Measurements from ENCODE around the gene RAB3IP.
"Not testable (repeated sequence)": the region's sequence is repeated elsewhere in the genome, so short reads cannot be mapped to it uniquely, and the experiment has no call there.

The RAB3IP gene

DNA sequence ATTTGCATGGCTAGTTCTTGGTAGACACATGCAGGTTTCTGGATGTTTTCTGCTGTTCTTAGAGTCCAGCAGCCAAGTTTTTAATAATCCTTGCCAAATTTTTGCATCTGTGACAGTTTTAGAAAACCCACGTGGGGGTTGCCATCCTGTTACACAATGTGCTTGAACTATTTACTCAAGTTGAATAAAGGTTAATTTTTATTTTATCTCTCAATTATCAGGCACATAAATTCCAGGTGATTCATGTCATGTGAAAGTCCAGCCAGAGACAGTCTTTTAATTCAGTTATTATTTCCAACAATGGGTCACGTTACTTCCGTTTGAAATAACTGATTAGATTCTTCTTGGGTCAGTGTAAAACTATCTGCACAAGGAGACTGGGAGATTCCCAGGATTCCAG is 102.1 kb downstream of the RAB3IP start:
- Mint-ChIP-seq H3K27me3 (peaks cover 27% of the 10 kb centered on the region), H3K4me1 (no peaks in the 10 kb centered on the region), H3K4me3 (no peak overlapping the region), H3K27ac (no peak overlapping the region), H3K9me3 (no peaks in the 10 kb centered on the region)
- ATAC-seq = no peak
- no peak for DNase-seq

DNA sequence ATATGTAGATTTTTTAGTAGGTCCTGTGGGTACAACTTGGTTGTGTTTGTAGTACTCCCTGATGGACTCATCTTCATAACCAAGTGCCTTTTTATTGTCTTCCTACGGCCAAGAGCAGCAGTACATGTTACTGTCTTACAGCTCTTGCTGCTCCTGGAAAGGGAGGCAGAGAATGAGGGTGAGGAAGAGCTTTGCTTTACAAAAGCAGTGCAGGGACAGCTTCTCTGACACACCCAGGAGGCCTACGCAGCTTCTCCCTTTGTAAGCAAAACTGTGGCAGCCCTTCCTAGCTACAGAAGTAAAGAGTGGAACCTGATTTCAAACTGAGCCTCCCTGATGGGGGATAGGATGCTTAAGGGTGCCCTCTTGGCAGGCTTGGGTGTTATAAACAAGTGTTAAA is 104.9 kb downstream of the RAB3IP start:
- DNase-seq = no peak
- no peaks in the 10 kb centered on the region for H3K4me1 Mint-ChIP-seq
- H3K27ac Mint-ChIP-seq = no peak overlapping the region
- peaks cover 27% of the 10 kb centered on the region for H3K27me3 Mint-ChIP-seq
- ATAC-seq = no peak
- H3K9me3 Mint-ChIP-seq = no peaks in the 10 kb centered on the region
- H3K4me3 Mint-ChIP-seq = no peak overlapping the region

- no peak overlapping the region for H3K27ac Mint-ChIP-seq
- peaks cover 27% of the 10 kb centered on the region for H3K27me3 Mint-ChIP-seq
- H3K9me3 Mint-ChIP-seq = no peaks in the 10 kb centered on the region
- no peaks in the 10 kb centered on the region for H3K4me1 Mint-ChIP-seq
- ATAC-seq (no peak), DNase-seq (no peak)
- H3K4me3 Mint-ChIP-seq = no peak overlapping the region
Measured at GRCh38 chr12:69844416-69844815, 105.8 kb downstream of the RAB3IP start.

DNA sequence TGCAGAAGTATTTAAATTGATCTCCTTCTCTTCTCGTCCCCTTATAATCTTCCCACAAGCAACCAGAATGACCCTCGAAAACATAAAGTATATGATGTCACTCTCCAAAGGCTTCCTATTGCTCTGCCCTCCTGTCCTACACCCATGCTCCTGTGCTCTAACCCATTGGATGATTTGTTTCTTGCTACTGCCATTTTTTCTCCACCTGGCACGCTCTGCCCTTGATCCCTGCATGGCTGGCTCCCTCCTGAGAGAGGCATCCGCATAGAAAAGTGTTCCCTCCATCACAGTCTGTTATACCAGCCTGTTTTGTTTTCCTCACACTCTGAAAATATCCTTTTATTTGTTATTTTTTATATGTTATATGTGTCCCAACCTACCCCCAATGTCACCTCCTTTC is 106.2 kb downstream of the RAB3IP start:
- Mint-ChIP-seq H3K4me1 (no peaks in the 10 kb centered on the region), H3K9me3 (no peaks in the 10 kb centered on the region), H3K4me3 (no peak overlapping the region), H3K27ac (no peak overlapping the region), H3K27me3 (peaks cover 27% of the 10 kb centered on the region)
- ATAC-seq (no peak), DNase-seq (no peak)

DNA sequence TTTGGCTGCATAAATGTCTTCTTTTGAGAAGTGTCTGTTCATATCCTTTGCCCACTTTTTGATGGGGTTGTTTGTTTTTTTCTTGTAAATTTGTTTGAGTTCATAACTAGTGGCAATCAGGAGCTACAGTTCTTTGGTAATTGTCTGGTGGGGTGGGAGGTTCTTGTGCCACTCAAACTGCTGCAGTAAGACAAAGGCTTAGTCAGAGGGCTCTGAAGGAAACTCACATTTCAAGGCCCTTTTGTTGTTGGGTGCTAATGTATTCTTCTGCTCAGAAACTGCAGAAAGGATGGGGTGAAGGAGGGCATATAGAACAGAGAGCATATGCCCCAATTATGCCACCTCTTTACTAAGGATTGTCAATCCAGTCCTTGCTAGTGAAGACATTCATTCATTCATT is 108.3 kb downstream of the RAB3IP start:
- no peak overlapping the region for H3K4me3 Mint-ChIP-seq
- no peak for DNase-seq

GRCh38 chr12:69851976-69852375 is 113.3 kb downstream of the RAB3IP start:
- DNase-seq (no peak), ATAC-seq (no peak)
- Mint-ChIP-seq H3K27ac (no peak overlapping the region), H3K4me1 (no peaks in the 10 kb centered on the region), H3K4me3 (no peak overlapping the region), H3K9me3 (no peaks in the 10 kb centered on the region), H3K27me3 (no peaks in the 10 kb centered on the region)

More for the DNA sequence above, 108.3 kb downstream of the RAB3IP start:
- Mint-ChIP-seq H3K27ac (no peak overlapping the region), H3K4me1 (no peaks in the 10 kb centered on the region), H3K27me3 (peaks cover 19% of the 10 kb centered on the region), H3K9me3 (no peaks in the 10 kb centered on the region)
- no peak for ATAC-seq

DNA sequence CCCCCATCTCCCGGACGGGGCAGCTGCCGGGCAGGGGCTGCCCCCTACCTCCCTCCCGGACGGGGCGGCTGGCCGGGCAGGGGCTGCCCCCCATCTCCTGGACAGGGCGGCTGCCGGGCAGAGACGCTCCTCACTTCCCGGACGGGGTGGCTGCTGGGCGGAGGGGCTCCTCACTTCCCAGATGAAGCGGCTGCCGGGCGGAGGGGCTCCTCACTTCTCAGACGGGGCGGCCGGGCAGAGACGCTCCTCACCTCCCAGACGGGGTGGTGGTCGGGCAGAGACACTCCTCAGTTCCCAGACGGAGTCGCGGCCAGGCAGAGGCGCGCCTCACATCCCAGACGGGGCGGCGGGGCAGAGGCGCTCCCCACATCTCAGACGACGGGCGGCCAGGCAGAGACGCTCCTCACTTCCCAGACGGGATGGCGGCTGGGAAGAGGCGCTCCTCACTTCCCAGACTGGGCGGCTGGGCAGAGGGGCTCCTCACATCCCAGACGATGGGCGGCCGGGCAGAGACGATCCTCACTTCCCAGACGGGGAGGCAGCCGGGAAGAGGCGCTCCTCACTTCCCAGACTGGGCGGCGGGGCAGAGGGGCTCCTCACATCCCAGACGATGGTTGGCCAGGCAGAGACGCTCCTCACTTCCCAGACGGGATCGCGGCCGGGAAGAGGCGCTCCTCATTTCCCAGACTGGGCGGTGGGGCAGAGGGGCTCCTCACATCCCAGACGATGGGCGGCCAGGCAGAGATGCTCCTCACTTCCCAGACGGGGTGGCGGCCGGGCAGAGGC is 114.7 kb downstream of the RAB3IP start:
- ATAC-seq, H3K9me3 Mint-ChIP-seq, H3K27me3 Mint-ChIP-seq, H3K4me1 Mint-ChIP-seq, H3K27ac Mint-ChIP-seq, DNase-seq, H3K4me3 Mint-ChIP-seq: not testable (repeated sequence)

- Mint-ChIP-seq H3K9me3 (no peaks in the 10 kb centered on the region), H3K27ac (no peak overlapping the region), H3K4me3 (no peak overlapping the region), H3K27me3 (peaks cover 19% of the 10 kb centered on the region), H3K4me1 (no peaks in the 10 kb centered on the region)
- DNase-seq (no peak), ATAC-seq (no peak)
Measured at GRCh38 chr12:69866698-69867097, 128.0 kb downstream of the RAB3IP start.

- no peaks in the 10 kb centered on the region for H3K4me1 Mint-ChIP-seq
- ATAC-seq = peak; percentile 31
- H3K27me3 Mint-ChIP-seq = peaks cover 19% of the 10 kb centered on the region
- H3K27ac Mint-ChIP-seq = no peak overlapping the region
- no peak overlapping the region for H3K4me3 Mint-ChIP-seq
- DNase-seq = no peak
- no peaks in the 10 kb centered on the region for H3K9me3 Mint-ChIP-seq
Measured at GRCh38 chr12:69868695-69869094, 130.0 kb downstream of the RAB3IP start.

DNA sequence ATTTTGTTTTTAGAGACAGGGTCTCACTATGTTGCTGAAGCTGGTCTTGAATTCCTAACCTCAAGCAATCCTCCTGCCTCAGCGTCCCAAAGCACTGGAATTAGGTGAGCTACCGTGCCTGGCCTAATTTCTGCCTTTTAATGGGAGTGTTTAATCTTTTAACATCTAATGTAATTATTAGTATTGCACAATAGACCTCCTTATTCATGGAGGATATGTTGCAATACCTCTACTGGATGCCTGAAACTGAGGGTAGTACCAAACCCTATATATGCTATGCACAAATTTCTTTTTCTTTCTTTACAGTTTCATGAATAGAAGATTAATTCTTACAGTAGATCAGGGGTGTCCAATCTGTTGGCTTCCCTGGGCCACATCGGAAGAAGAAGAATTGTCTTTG is 134.1 kb downstream of the RAB3IP start:
- H3K9me3 Mint-ChIP-seq = no peaks in the 10 kb centered on the region
- peaks cover 29% of the 10 kb centered on the region for H3K27me3 Mint-ChIP-seq
- DNase-seq (no peak), ATAC-seq (no peak)
- no peaks in the 10 kb centered on the region for H3K4me1 Mint-ChIP-seq
- no peak overlapping the region for H3K27ac Mint-ChIP-seq
- no peak overlapping the region for H3K4me3 Mint-ChIP-seq

Measured in stimulated activated naive CD8-positive, alpha-beta T cell treated with anti-CD3 and anti-CD28 coated beads, Interleukin-15, amount 100 ng/mL, for 72 hours (primary cell).